Measurements from ENCODE around the gene TSSK2.

The TSSK2 gene

GRCh38 chr22:19120829-19121630, 10.1 kb upstream of the TSSK2 start:
- H3K27ac ChIP-seq (ENCODE audit: low read length), result no peak overlapping the region; the same call in 1 of the 2 replicates
- H2AFZ ChIP-seq (ENCODE audit: low read length), result no peak overlapping the region
- peaks cover 41% of the 10 kb centered on the region for H3K4me1 ChIP-seq (ENCODE audit: low read length)

GRCh38 chr22:19121631-19122142, 9.4 kb upstream of the TSSK2 start:
- Histone ChIP-seq H3K4me2 (ENCODE audit: low read depth, low read length) (peak overlapping the region; percentile 80), H3K27ac (ENCODE audit: low read length) (peak overlapping the region; percentile 66), H4K20me1 (ENCODE audit: insufficient read depth, low read length) (peaks cover 25% of the 10 kb centered on the region), H3K9ac (ENCODE audit: low read length) (peak overlapping the region; percentile 94), H3K9me3 (replicated peaks; ENCODE audit: insufficient read depth, low read length) (no peaks in the 10 kb centered on the region), H3K36me3 (replicated peaks; ENCODE audit: insufficient read depth, low read length) (no peaks in the 10 kb centered on the region), H3K4me1 (ENCODE audit: low read length) (peaks cover 41% of the 10 kb centered on the region), H2AFZ (ENCODE audit: low read length) (peak overlapping the region; percentile 90), H3F3A (ENCODE audit: insufficient read depth, low read length) (peaks cover 10% of the 10 kb centered on the region; the same call in 1 of the 2 replicates), H3K79me2 (ENCODE audit: low read length) (peaks cover 55% of the 10 kb centered on the region), H3K9me2 (replicated peaks; ENCODE audit: insufficient read depth, low read length) (no peaks in the 10 kb centered on the region), H3K4me3 (ENCODE audit: low read length) (peak overlapping the region; percentile 99), H3K27me3 (replicated peaks; ENCODE audit: insufficient read depth, low read length) (peaks cover 9% of the 10 kb centered on the region; the same call in 1 of the 2 replicates)
- TF ChIP-seq EZH2phosphoT487 (IDR thresholded peaks at IDR 0.05; ENCODE audit: low read length) (no peak), CTCF (IDR thresholded peaks at IDR 0.05; ENCODE audit: low read length) (no peak), EZH2 (optimal IDR thresholded peaks at IDR 0.05; ENCODE audit: low read depth, low read length) (no peak)
- DNase-seq, result peak; percentile 48

More at GRCh38 chr22:19120829-19121630, 10.1 kb upstream of the TSSK2 start:
- DNase-seq, result no peak
- peaks cover 9% of the 10 kb centered on the region; the same call in 1 of the 2 replicates for H3K27me3 ChIP-seq (replicated peaks; ENCODE audit: insufficient read depth, low read length)
- peak overlapping the region; percentile 94; the same call in 1 of the 2 replicates for H3K9ac ChIP-seq (ENCODE audit: low read length)
- no peak for TF ChIP-seq CTCF (IDR thresholded peaks at IDR 0.05; ENCODE audit: low read length)
- no peak for TF ChIP-seq EZH2 (optimal IDR thresholded peaks at IDR 0.05; ENCODE audit: low read depth, low read length)
- no peak for TF ChIP-seq EZH2phosphoT487 (IDR thresholded peaks at IDR 0.05; ENCODE audit: low read length)
- peaks cover 61% of the 10 kb centered on the region for H3K79me2 ChIP-seq (ENCODE audit: low read length)
- H3K4me3 ChIP-seq (ENCODE audit: low read length), result peak overlapping the region; percentile 99
- no peaks in the 10 kb centered on the region for H3K36me3 ChIP-seq (replicated peaks; ENCODE audit: insufficient read depth, low read length)
- peaks cover 10% of the 10 kb centered on the region; the same call in 1 of the 2 replicates for H3F3A ChIP-seq (ENCODE audit: insufficient read depth, low read length)
- no peaks in the 10 kb centered on the region for H3K9me2 ChIP-seq (replicated peaks; ENCODE audit: insufficient read depth, low read length)
- peak overlapping the region; percentile 80 for H3K4me2 ChIP-seq (ENCODE audit: low read depth, low read length)
- H4K20me1 ChIP-seq (ENCODE audit: insufficient read depth, low read length), result peaks cover 32% of the 10 kb centered on the region
- no peaks in the 10 kb centered on the region for H3K9me3 ChIP-seq (replicated peaks; ENCODE audit: insufficient read depth, low read length)

GRCh38 chr22:19122143-19122751, 8.9 kb upstream of the TSSK2 start, which contains the start of gene DGCR2:
Gene DGCR2, minus strand, starts transcription at chr22:19122412. Its CDS starts 206 bp downstream, at chr22:19122206.
- Histone ChIP-seq H3K27me3 (replicated peaks; ENCODE audit: insufficient read depth, low read length) (peaks cover 9% of the 10 kb centered on the region; the same call in 1 of the 2 replicates), H4K20me1 (ENCODE audit: insufficient read depth, low read length) (peaks cover 20% of the 10 kb centered on the region), H3K9ac (ENCODE audit: low read length) (peak within 1 kb of the TSS; percentile 94), H3K4me3 (ENCODE audit: low read length) (peak within 1 kb of the TSS; percentile 99), H3K27ac (ENCODE audit: low read length) (peak within 1 kb of the TSS; percentile 66), H3K36me3 (replicated peaks; ENCODE audit: insufficient read depth, low read length) (no peaks in the 10 kb centered on the region), H3K9me3 (replicated peaks; ENCODE audit: insufficient read depth, low read length) (no peaks in the 10 kb centered on the region), H3K4me2 (ENCODE audit: low read depth, low read length) (peak within 1 kb of the TSS; percentile 80), H3K9me2 (replicated peaks; ENCODE audit: insufficient read depth, low read length) (no peaks in the 10 kb centered on the region), H2AFZ (ENCODE audit: low read length) (peak within 1 kb of the TSS; percentile 98), H3K4me1 (ENCODE audit: low read length) (peaks cover 36% of the 10 kb centered on the region), H3F3A (ENCODE audit: insufficient read depth, low read length) (peaks cover 10% of the 10 kb centered on the region; the same call in 1 of the 2 replicates), H3K79me2 (ENCODE audit: low read length) (peaks cover 49% of the 10 kb centered on the region)
- peak; percentile 96 for DNase-seq
- no peak for TF ChIP-seq EZH2 (optimal IDR thresholded peaks at IDR 0.05; ENCODE audit: low read depth, low read length)
